HEK293 (cell line): Measurements from ENCODE around the gene USH1G.

Experiments
- PBX3 ChIP-seq: sonication (generic); formaldehyde crosslinking; IDR thresholded peaks from 2 replicates; pipeline ENCODE4 v1.8.1; 2022; ENCODE audit warnings: mild to moderate bottlenecking, moderate library complexity, missing genetic modification reagents
- ZNF274 ChIP-seq, 2 experiments: fragments of 200-500 bp in 1 of 2; fragments of 450-650 bp in 1 of 2; sonication (Bioruptor generic) in 1 of 2; formaldehyde crosslinking in 1 of 2; IDR thresholded peaks; 2 replicates each; pipeline versions ENCODE4 v1.5.1 to v1.6.1; 2014 to 2016; ENCODE audit warnings: borderline replicate concordance in 1 of 2, inconsistent platforms in 1 of 2, low read length in 1 of 2, missing biosample characterization in 1 of 2, missing genetic modification characterization in 1 of 2
- ZNF433 ChIP-seq: fragments of 450-650 bp; formaldehyde crosslinking; IDR thresholded peaks from 2 replicates; pipeline ENCODE4 v1.5.1; 2016; ENCODE audit warnings: missing biosample characterization, missing genetic modification characterization, low read depth
- ZNF585B ChIP-seq: fragments of 450-650 bp; formaldehyde crosslinking; IDR thresholded peaks from 2 replicates; pipeline ENCODE4 v1.5.1; 2016; ENCODE audit warnings: missing biosample characterization, missing genetic modification characterization
- ZNF639 ChIP-seq: fragments of 450-650 bp; formaldehyde crosslinking; IDR thresholded peaks from 2 replicates; pipeline ENCODE4 v1.5.1; 2016; ENCODE audit warnings: missing biosample characterization, missing genetic modification characterization
- TF ChIP-seq, protein P1 (sequence below): fragments of 450-650 bp; formaldehyde crosslinking; IDR thresholded peaks from 2 replicates; pipeline ENCODE4 v1.5.1; 2016; ENCODE audit warnings: missing biosample characterization, missing genetic modification characterization
- TF ChIP-seq, protein P2 (sequence below): fragments of 450-650 bp; formaldehyde crosslinking; IDR thresholded peaks from 2 replicates; pipeline ENCODE4 v1.5.1; 2016; ENCODE audit warnings: missing biosample characterization, missing genetic modification characterization

- TF ChIP-seq ZNF639 (tag by site-specific recombination) (no peak), ZNF433 (tag by site-specific recombination) (no peak), PBX3 (CRISPR knock-in tag) (no peak), ZNF585B (tag by site-specific recombination) (no peak), ZNF274 (IDR thresholded peaks at IDR 0.05; ENCODE audit: low read length) (no peak), ZNF274 (tag by site-specific recombination; IDR thresholded peaks at IDR 0.05; ENCODE audit: borderline replicate concordance) (no peak)
- TF ChIP-seq, protein P1, sequence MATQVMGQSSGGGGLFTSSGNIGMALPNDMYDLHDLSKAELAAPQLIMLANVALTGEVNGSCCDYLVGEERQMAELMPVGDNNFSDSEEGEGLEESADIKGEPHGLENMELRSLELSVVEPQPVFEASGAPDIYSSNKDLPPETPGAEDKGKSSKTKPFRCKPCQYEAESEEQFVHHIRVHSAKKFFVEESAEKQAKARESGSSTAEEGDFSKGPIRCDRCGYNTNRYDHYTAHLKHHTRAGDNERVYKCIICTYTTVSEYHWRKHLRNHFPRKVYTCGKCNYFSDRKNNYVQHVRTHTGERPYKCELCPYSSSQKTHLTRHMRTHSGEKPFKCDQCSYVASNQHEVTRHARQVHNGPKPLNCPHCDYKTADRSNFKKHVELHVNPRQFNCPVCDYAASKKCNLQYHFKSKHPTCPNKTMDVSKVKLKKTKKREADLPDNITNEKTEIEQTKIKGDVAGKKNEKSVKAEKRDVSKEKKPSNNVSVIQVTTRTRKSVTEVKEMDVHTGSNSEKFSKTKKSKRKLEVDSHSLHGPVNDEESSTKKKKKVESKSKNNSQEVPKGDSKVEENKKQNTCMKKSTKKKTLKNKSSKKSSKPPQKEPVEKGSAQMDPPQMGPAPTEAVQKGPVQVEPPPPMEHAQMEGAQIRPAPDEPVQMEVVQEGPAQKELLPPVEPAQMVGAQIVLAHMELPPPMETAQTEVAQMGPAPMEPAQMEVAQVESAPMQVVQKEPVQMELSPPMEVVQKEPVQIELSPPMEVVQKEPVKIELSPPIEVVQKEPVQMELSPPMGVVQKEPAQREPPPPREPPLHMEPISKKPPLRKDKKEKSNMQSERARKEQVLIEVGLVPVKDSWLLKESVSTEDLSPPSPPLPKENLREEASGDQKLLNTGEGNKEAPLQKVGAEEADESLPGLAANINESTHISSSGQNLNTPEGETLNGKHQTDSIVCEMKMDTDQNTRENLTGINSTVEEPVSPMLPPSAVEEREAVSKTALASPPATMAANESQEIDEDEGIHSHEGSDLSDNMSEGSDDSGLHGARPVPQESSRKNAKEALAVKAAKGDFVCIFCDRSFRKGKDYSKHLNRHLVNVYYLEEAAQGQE (tag by site-specific recombination), result no peak
- TF ChIP-seq, protein P2, sequence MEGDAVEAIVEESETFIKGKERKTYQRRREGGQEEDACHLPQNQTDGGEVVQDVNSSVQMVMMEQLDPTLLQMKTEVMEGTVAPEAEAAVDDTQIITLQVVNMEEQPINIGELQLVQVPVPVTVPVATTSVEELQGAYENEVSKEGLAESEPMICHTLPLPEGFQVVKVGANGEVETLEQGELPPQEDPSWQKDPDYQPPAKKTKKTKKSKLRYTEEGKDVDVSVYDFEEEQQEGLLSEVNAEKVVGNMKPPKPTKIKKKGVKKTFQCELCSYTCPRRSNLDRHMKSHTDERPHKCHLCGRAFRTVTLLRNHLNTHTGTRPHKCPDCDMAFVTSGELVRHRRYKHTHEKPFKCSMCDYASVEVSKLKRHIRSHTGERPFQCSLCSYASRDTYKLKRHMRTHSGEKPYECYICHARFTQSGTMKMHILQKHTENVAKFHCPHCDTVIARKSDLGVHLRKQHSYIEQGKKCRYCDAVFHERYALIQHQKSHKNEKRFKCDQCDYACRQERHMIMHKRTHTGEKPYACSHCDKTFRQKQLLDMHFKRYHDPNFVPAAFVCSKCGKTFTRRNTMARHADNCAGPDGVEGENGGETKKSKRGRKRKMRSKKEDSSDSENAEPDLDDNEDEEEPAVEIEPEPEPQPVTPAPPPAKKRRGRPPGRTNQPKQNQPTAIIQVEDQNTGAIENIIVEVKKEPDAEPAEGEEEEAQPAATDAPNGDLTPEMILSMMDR (tag by site-specific recombination), result no peak
Observed at GRCh38 chr17:74879308-74879707, 43.7 kb downstream of the USH1G start.
